ENCODE data around the gene SETD1A.

The SETD1A gene

GRCh38 chr16:31000671-31001382 lies 43.3 kb downstream of the SETD1A start:
- no peak overlapping the region for H3K27ac ChIP-seq
- no peak for TF ChIP-seq CTCF (conservative IDR thresholded peaks at IDR 0.05)

GRCh38 chr16:31001507-31002249 lies 44.1 kb downstream of the SETD1A start:
- H3K27ac ChIP-seq = no peak overlapping the region

GRCh38 chr16:31002250-31002700 lies 44.7 kb downstream of the SETD1A start:
- no peak for TF ChIP-seq CTCF (conservative IDR thresholded peaks at IDR 0.05)
- H3K27ac ChIP-seq = no peak overlapping the region

More at GRCh38 chr16:31001507-31002249, 44.1 kb downstream of the SETD1A start:
- TF ChIP-seq CTCF (conservative IDR thresholded peaks at IDR 0.05) = no peak

GRCh38 chr16:31002862-31003341 lies 45.3 kb downstream of the SETD1A start:
- no peak overlapping the region for H3K27ac ChIP-seq
- no peak for TF ChIP-seq CTCF (conservative IDR thresholded peaks at IDR 0.05)

- H3K27ac ChIP-seq = no peak overlapping the region
- no peak for TF ChIP-seq CTCF (conservative IDR thresholded peaks at IDR 0.05)
Measured at GRCh38 chr16:31003744-31004143, 46.2 kb downstream of the SETD1A start.

- H3K27ac ChIP-seq = no peak overlapping the region
- no peak for TF ChIP-seq CTCF (conservative IDR thresholded peaks at IDR 0.05)
Measured at GRCh38 chr16:31004658-31005057, 47.1 kb downstream of the SETD1A start.

- TF ChIP-seq CTCF (conservative IDR thresholded peaks at IDR 0.05) = no peak
- no peak overlapping the region for H3K27ac ChIP-seq
Measured at GRCh38 chr16:31005350-31006085, 48.0 kb downstream of the SETD1A start.
